ENCODE results near the gene METTL15.
"Not testable (repeated sequence)": the region's sequence is repeated elsewhere in the genome, so short reads cannot be mapped to it uniquely, and the experiment has no call there.

METTL15 gene

DNA sequence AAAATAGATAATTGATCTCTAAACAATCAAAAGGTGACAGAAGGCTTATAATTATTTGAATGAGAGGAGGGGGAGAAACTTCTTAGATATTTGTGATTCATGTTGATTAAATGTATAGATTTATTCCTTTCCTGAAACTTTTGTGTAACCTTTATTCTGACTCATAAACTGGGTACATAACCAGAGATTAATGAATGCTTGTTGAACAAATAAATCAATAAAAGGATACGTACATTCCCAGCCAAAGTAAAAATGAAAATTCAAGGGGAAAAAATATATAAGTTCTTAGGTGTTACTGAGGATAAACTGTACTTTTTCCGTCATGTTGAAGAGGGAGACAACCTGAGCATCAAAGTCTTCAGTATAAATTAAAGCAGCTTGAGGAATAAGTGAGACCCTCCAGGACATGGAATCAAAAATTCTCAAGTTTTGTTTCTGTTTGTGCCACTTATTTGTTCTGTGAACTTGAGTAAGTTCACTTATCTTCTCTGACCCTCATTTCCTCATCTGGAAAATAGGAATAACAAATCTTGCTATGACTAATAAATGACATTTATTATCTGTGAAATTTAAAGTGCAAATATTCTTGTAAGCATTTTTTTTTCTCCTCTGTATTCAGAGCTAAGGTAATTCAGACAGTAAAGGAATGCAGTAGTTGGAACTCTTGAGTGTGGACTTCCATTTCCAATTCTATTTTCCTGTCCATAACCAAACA lies 195.4 kb downstream of the METTL15 start:
- no peak for DNase-seq

DNA sequence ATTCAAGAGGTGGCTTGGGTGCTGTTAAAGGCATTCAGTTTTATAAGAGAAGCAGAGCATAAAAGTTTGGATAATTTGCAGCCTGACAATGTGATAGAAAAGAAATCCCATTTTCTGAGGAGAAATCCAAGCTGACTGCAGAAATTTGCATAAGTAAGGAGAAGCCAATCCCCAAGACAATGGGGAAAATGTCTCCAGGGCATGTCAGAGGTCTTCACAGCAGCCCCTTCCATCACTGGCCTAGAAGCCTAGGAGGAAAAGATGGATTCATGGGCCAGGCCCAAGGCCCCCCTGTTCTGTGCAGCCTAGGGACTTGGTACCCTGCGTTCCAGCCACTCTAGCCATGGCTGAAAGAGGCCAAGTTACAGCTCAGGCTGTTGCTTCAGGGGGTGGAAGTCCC lies 207.3 kb downstream of the METTL15 start:
- no peak for DNase-seq

DNA sequence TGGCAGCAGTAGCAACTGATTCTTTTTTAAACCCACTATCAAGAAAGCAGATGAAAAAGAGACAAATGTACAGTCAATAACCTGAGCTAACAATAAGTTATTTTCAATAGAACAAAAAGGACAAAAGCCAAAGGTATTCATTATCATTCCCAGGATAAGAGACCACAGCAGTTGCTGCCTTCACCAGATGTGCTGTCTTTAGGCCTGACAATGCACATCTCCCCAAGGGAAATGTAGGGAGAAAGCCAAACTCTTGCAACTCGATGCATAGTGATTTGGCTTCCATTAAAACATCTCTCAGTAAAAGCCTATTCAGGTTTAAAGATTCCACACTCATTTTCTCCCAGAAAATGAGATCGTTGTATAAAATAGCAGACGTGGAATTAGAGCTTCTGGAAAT lies 210.7 kb downstream of the METTL15 start:
- no peak for DNase-seq

DNA sequence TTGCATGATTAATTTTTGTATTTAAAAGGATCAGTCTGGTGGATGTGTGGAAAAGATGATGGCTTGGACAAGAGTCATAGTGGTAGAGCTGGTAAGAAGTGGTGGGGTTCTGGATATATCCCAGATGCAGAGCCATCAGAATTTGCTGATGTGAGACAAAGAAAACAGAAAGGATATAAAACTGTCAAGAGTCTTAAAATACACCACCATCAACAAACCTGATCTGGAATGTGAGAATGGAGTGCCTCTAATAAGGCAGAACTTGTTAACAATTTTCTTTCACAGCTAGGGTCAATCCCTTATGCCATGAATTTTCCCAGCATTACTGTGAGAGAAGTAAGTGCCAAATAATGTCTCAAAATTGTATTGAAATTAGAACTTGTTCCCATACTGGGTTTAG lies 215.4 kb downstream of the METTL15 start:
- no peak for DNase-seq

DNA sequence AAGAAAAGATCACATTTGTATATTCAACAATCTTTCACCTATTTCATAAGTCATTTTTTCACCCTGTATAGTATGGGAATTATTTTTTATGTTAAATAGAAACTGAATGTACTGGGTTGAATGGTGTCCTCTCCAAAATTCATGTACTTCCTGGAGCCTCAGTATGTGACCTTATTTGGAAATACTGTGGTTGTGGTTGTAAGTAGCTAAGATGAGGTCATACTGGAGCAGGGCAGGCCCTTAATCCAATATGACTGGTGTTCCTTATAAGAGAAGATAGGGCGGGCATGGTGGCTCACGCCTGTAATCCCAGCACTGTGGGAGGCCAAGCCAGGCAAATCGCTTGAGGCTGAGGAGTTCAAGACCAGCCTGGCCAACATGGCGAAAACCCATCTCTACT lies 224.2 kb downstream of the METTL15 start:
- not testable (repeated sequence) for DNase-seq

DNA sequence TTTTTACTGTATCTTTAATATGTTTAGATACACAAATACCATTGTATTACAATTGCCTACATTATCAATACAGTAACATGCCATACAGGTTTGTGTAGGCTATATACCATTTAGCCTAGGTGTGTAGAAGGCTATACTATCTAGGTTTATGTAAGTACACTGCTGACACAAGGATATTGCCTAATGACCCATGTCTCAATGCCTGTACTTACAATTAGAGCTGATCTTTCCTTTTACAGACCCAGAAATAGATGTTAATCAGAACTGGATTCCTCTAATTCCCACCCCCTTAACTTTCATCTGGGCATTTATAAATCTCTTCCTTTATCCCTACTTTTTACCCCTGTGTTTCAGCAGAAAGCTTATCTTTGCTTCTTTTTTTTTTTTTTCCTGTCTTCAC lies 229.5 kb downstream of the METTL15 start:
- DNase-seq: no peak

DNA sequence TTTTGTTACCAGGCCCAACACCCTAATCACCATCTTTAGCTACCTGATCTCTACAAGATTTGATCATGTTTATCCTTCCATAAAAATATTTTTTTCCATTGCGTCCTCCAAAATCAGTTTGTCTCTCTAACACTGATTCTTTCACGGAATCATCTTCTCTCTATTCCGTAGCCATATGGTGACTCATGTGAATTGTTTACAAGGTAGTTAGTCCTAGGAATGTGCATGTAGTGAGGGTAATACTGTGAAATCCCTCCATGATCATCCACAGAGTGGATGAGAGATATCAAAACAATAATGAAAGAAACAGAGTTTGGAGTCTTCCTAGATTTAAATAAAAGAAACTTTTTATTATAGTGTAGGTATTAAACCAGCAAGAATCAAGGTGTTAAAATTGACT lies 230.2 kb downstream of the METTL15 start:
- no peak for DNase-seq

DNA sequence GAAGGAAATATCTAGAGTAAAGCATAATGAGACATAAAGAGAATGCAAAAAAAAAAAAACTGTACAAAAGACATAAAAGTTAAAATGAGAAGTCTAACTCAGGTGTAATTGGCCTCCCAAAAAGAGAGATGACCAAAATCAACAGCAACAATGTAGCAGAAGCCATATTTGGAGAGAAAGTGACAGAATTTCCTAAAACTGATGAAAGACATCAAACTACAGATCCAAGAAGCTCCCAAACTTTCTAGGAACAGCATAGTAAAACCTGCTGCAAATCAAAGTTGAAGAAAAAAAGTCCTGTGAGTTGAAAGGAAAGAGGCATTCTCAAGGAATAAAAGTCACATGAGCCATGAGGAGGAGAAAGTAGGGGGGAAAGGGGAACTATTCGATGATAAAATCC lies 231.3 kb downstream of the METTL15 start:
- no peak for DNase-seq

DNA sequence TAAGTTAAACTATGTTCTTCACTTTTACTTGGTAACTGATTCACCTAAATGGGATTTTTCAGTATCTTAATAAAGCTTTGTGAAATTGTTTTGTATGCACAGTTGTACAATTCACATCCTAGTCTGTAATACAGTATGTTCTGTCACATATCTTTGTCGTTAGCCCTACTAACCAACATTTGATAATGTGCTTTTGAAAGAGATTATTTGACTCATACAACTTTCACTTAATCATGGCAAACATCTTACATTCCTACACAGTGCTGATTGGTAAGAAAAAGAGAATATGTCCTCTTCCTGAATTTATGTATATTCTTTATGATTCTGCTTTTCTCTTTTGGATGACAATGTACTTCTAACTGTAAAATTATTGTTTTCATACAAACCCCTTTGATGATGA lies 234.5 kb downstream of the METTL15 start:
- no peak for DNase-seq

DNA sequence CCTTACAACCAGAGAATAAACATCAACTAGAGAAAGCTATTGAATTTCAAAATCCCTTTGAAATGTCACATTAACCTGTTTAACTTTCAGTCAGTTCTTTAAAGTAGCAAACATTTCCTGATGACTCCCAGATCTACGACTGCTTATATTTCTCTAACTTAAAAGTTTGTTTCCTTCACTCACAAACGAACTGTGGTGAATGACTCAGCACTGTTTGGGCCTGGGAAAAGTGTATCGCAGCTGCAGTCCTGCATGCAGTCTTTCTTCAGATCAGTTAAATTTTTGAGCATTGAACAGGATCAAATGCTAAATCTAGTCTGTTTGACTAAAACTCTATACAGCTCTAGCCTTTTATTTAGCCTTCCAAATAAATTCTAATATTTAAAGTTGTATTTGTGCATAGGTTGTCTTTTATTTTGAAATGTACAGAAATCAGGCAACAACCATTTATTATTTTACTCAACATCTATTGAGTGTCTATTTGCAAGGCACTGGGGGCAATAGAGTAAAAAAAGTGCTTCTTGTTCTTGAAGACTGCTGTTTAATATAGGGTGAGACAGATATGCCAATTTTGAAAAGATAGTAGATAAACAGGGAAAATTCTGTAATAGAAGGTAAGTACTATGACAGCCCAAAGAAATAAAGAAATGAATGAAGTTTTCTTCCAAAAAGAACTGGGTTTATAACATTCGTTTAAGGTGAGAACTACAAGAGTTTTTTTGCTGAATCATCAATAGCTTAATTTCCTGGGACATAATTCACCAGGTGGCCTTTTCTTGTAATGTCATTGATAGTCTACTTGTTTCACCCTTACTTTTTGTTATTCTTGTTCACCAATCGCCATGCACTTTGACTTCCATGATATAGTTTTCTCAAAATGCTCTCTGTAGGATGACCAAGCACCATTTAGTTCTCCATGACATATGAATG lies 235.4 kb downstream of the METTL15 start:
- no peak for DNase-seq

DNA sequence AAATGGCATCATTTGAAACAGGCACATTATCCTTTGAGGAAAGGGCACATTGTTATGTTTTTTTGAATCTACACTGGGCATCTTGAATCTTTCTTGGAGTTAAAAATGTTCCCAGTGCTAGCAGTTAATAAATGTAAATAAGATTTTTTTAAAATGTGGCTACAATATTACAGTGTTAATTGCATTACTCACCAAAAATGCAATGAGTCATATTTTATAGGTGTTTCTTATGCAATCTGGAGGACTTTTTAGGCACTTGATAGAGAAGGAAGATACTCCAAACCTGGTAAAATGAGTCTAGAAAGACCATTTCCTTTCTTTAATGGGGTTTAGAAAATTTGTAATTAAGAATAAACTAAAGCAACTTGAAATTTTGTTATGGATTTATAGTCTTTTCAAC lies 238.0 kb downstream of the METTL15 start:
- DNase-seq: no peak

DNA sequence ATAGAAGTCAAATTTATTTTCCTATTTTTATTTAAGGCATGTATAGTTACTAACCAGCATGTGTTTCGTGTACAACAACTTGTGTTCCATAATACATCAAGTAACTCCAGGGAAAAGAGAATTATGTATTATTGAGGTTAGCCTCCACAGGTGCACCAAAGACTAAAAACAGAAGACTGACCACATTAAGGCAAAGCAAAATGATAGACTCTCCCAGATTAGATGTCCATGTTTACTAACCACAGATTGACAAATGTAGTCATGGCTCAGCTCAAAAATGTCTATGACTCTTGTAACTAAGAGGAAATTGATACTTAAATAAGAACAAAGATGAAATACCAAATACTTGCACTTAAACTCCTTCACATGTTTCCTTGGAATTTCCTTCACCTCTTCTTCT lies 238.5 kb downstream of the METTL15 start:
- DNase-seq: no peak

DNA sequence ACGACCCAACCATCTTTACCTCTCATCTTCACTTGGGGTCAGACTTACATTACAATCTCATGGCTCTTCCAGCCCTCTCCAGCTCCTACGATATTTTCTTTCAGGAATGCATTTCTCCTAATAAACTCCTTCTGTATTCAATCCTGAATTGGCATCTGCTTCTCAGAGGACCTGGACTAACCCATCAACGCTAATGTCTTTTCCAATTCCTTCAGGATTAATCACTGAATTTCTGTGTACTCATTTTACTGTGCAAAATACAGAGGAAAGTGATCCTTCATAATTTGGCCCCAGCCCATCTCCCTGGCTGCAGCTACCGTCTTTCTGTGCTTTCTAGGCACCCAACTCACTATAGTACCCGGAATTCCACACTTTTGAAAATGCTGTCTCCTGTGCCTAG lies 239.2 kb downstream of the METTL15 start:
- DNase-seq: no peak

DNA sequence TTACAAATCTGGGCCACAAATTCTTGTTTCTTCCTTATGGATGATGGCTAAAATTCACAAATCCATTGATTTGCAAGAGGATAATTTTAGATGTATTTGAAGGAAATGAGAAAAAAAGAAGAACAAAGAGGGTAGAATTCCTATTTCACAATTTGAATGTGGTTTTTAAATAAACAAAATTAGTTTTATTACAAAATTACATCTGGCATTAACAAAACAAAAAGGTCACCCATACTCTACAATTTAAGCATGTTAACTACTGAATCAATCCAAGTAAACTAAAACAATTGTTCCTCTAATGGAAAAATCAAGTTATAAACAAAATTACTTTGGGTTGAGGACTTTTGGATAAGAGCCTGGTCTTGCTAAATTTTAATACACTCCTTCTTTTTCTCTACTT lies 242.0 kb downstream of the METTL15 start:
- no peak for DNase-seq

DNA sequence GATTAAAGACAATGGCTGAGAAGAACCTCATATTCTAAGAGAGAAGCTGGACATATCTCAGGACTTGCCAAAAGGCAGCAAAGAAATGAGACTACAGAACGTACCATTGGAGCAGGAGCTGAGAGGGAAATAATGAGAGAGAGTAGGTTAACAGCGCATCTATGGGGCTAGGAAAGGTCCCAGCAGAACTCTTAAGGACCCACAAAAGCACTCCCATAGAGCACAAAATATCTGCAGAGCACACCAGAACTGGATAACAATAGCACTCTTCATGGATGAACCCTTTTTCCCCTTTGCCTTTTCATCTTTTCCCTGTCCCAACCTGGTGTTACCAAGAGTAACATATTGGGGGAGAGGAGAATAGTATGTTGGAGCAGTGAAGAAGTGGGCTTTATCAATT lies 245.8 kb downstream of the METTL15 start:
- DNase-seq: no peak

DNA sequence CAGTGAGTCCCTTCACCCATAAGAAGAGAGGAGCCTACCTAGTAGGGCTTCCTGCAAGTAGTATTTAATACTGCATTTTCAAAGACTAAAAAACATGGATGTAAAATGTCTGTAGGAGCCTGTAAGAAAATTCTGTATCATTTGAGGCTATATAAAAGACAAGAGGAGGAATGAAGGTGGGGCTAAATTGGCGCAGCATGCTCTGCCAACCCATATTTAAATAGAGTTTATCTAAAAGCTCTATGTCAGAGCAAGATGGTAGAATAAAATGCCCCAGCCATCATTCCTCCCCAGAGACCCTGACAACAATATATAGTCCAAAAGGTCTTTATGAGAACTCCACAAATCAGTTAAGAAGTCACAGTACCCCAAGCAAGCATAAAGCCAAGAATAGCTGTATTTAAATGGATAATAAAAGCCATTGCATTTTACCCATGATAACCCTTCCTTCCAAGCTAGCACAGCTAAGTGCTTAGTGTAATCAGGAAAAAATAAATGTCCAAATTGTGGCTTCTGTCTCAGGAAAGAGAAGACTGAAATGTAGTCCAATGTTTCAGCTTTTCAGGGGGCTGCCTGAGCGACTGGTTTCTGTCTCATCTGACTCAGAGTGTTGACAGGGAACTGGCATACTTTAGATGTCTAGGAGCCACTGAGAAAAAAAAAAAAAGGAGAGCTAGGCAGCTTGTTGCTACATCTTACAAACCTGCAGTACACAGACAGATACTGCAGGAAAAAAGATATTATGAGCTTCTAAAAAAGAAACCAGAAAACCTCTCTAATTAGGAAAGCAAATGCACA lies 258.6 kb downstream of the METTL15 start:
- no peak for DNase-seq

DNA sequence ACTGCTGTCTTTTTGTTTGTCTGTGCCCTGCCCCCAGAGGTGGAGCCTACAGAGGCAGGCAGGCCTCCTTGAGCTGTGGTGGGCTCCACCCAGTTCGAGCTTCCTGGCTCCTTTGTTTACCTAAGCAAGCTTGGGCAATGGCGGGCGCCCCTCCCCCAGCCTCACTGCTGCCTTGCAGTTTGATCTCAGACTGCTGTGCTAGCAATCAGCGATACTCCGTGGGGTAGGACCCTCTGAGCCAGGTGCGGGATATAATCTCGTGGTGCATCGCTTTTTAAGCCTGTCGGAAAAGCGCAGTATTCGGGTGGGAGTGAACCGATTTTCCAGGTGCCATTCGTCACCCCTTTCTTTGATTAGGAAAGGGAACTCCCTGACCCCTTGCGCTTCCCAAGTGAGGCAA lies 269.9 kb downstream of the METTL15 start:
- not testable (repeated sequence) for DNase-seq
